GM18517 (cell line): ENCODE measurements around the gene CACNB2.
"Not testable (repeated sequence)": the region's sequence is repeated elsewhere in the genome, so short reads cannot be mapped to it uniquely, and the experiment has no call there.

ENCODE experiments used
- ATAC-seq: cut with Tn5 transposase; IDR thresholded peaks from one replicate; pipeline ENCODE4 v1.9.1; 2021; ENCODE audit warnings: mild to moderate bottlenecking, moderate library complexity; ENCODE audit not compliant: unreplicated experiment

CACNB2 gene

GRCh38 chr10:18144928-18145327 lies 4.7 kb downstream of the CACNB2 start:
- no peak for ATAC-seq

- no peak for ATAC-seq
Observed at GRCh38 chr10:18145652-18146051, 5.4 kb downstream of the CACNB2 start.

- no peak for ATAC-seq
Observed at GRCh38 chr10:18149196-18149800, 9.1 kb downstream of the CACNB2 start.

GRCh38 chr10:18151356-18151890 lies 11.2 kb downstream of the CACNB2 start:
- ATAC-seq: no peak

GRCh38 chr10:18153381-18153780 lies 13.2 kb downstream of the CACNB2 start:
- not testable (repeated sequence) for ATAC-seq

- no peak for ATAC-seq
Observed at GRCh38 chr10:18155321-18155720, 15.1 kb downstream of the CACNB2 start.

GRCh38 chr10:18156797-18157196 lies 16.6 kb downstream of the CACNB2 start:
- not testable (repeated sequence) for ATAC-seq

GRCh38 chr10:18157881-18158280 lies 17.7 kb downstream of the CACNB2 start:
- ATAC-seq: no peak

- no peak for ATAC-seq
Observed at GRCh38 chr10:18158773-18159265, 18.6 kb downstream of the CACNB2 start.

- ATAC-seq: no peak
Observed at GRCh38 chr10:18159557-18159956, 19.3 kb downstream of the CACNB2 start.

GRCh38 chr10:18162021-18162627 lies 21.9 kb downstream of the CACNB2 start:
- no peak for ATAC-seq

- ATAC-seq: no peak
Observed at GRCh38 chr10:18164093-18164492, 23.9 kb downstream of the CACNB2 start.

GRCh38 chr10:18164748-18165361 lies 24.6 kb downstream of the CACNB2 start:
- no peak for ATAC-seq

GRCh38 chr10:18178854-18179483 lies 38.7 kb downstream of the CACNB2 start:
- no peak for ATAC-seq

GRCh38 chr10:18179891-18180290 lies 39.7 kb downstream of the CACNB2 start:
- ATAC-seq: no peak

GRCh38 chr10:18181382-18181781 lies 41.2 kb downstream of the CACNB2 start:
- ATAC-seq: not testable (repeated sequence)

GRCh38 chr10:18185621-18186020 lies 45.4 kb downstream of the CACNB2 start:
- ATAC-seq: no peak

- no peak for ATAC-seq
Observed at GRCh38 chr10:18190840-18191239, 50.6 kb downstream of the CACNB2 start.

- no peak for ATAC-seq
Observed at GRCh38 chr10:18194634-18195033, 54.4 kb downstream of the CACNB2 start.

GRCh38 chr10:18195060-18195799 lies 55.0 kb downstream of the CACNB2 start:
- no peak for ATAC-seq
